NCI-H1048 (cell line): Measurements from ENCODE around the gene SORL1.

Experiments
- DNase-seq: peaks from one replicate; lab custom pipeline; 2025; lab: John Stamatoyannopoulos, UW

The SORL1 gene

DNA sequence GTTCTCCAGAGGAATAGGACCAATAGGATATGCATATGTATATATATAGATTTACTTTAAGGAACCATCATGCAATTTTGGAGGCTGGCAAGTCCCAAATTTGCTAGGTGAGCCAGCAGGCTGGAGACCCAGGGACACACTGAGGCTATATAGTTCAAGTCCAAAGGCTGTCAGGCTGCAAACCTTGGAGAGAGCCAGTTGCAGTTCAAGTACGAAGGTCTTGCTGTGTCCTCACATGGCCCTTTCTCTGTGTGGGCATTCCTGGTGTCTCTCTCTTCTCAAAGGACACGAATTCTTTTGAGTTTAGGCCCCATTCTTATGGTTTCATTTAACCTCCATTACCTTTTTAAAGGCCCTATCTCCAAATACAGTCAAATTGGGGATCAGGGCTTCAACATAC is 135.1 kb downstream of the SORL1 start:
- no peak for DNase-seq

DNA sequence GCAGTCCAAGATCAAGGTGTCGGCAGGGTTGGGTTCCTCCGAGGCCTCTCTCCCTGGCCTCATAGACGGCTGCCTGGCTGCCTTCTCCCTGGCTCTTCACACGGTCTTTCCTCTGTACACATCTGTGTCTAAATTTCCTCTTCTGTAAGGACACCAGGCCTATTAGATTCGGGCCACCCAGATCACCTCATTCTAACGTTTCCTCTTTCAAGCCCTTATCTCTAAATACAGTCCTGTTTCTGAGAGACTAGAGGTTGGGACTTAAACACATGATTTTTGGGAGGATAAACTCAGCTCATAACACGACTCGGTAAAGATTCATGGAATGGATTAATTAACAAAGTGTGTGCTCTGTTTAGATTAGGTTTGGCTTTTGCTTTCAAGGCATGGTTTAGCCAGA is 136.6 kb downstream of the SORL1 start:
- no peak for DNase-seq

DNA sequence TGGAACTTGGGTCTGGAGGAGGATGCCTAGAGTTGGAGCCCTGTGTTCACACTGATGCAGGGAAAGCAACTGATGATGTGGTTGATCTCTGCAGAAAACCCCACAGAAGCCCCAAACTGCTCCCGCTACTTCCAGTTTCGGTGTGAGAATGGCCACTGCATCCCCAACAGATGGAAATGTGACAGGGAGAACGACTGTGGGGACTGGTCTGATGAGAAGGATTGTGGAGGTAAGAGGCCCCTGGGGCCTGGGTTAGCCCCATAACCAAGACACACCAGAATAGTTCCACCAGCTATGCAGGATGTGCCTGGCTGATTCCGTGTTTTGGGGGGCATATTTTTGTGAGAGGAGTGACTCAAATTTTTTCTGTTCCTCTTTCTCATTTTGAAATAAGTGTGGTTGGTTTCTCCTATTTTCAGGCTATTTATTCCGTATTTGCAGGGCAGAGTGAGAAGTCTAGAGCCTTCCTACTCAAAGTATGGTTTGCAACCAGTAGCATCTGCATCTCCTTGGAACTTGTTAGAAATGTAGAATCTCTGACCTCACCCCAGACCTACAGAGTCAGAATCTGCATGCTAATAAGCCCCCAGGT is 137.9 kb downstream of the SORL1 start:
- DNase-seq: no peak

GRCh38 chr11:121590772-121591404 is 138.8 kb downstream of the SORL1 start:
- no peak for DNase-seq

- DNase-seq: peak; percentile 10
Observed at GRCh38 chr11:121591405-121592033, 139.4 kb downstream of the SORL1 start.

DNA sequence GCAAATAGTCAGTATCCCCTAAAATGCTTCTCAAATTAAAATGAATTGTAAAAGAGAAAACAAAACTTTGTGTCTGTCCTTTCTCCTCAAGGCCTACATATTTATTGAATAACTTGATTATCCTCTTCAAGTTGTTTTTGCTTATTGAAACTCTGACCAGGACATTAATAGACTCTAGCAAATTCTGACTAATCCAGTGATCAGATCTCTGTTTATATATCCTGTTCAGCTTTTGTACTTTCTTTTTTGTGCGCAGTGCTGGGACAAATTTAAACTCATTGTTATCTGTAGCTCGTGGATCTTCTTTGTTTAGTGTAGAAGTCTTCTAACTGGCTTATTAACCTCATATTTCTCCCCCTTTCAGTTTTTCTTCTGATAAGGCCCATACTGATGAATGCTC is 140.6 kb downstream of the SORL1 start:
- DNase-seq: no peak

DNA sequence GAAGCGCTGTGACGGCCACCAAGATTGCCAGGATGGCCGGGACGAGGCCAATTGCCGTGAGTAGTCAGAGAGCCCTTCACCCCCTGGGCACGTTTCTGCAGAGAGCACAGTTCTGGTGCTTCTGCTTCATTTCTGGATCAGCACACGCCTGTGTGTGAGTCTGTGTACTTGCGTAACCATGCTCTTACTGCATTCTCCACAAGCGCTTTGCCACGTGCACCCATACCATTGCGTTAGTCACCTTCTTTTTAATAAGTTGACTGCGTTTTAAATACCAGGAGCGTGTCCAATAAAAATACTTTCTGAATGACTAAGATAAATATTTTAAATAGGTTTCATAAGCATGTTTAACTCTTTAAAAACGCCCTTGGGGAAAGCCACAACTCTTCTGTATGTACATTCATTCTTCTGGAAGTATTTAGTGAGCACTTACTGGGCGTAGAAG is 143.6 kb downstream of the SORL1 start:
- peak; percentile 27 for DNase-seq

- no peak for DNase-seq
Observed at GRCh38 chr11:121596195-121597155, 144.4 kb downstream of the SORL1 start.

DNA sequence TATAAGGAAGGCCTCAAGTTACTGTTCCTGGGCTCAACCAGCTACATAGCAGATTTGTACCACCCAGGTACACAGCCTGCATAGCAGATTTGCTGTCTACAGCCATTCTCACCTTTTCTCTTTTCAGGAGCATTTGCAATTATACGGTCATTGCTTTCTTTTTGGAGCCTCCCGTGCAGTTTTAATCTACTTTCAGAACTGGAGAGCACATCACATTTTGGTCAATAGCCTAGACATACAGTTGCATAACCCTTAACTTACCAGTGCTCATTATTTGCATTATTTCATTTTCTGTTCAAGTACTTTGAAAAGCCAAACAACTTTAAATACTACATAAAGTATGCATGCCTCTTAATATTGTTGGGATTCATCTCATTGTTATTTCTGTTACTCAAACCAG is 151.2 kb downstream of the SORL1 start:
- DNase-seq: no peak

DNA sequence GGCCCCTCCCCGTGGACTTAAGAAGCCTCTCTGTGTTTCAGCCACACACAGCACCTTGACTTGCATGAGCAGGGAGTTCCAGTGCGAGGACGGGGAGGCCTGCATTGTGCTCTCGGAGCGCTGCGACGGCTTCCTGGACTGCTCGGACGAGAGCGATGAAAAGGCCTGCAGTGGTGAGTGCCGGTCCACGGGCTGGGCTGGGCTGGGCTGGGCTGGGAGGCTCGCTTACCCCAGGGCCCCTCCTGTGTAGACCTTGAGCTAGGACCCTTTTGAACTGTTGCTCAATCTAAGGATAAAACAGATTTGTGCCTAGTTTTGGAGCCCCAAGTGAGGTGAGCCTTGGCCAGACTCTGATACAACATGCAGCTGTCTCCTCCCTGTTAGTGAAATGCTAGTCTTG is 152.0 kb downstream of the SORL1 start:
- no peak for DNase-seq

DNA sequence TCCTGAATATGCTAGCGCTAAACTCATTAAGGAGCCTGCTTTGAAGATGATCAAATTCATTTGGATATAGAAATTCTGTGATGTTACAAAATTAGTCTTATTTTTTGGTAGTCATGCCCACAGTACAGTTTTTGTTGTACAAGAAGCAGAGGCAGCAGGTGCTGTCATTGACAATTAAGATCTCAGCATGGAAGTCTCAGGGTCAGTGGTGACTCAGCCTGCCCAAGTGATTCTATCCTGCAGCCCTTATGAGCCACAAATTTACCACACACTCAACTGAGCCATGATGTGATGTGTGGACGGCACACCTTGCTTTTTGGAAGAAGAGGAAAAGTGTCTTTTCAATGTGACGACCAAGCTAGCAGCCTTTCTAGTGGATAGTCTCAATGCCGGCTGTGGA is 154.2 kb downstream of the SORL1 start:
- DNase-seq: no peak

- DNase-seq: no peak
Observed at GRCh38 chr11:121607341-121607740, 155.2 kb downstream of the SORL1 start.

GRCh38 chr11:121608545-121609098 is 156.5 kb downstream of the SORL1 start:
- no peak for DNase-seq

DNA sequence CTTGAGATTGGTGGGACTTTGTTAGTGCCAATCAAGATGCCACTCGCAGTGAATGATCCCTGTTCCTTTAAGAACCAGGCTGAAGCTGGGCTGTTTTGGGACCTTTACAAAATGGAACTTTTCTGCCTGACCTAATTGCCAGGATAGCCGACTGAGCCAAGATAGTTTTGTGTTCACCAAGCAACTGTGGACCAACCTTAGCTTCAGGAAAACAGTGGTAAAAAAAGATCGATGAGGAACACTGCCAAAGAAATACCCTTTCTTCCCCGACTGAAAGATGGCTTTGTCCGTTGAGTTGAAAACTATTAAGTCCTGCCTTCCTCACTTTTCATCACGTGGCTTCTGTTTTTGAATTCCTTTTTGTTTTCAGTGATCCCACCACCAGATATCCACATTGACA is 158.6 kb downstream of the SORL1 start:
- no peak for DNase-seq

DNA sequence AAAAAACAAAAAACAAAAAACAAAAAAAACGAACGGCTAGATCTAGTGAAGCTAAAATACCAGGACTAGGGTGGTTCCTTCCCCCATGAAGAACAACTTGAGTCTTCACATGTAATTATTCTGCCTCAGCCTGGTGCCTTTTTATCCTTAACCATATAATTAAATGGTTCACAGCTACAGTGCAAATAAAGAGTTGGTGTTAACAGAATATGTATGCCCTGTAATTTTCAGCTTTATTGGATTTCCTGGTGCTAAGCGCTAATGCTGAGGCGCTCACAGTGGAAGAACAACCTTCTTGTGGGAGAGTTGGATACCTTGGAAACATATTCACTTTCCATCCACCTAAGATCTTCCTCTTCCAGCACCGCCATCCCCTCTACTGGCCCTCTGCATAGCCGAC is 159.1 kb downstream of the SORL1 start:
- DNase-seq: no peak

DNA sequence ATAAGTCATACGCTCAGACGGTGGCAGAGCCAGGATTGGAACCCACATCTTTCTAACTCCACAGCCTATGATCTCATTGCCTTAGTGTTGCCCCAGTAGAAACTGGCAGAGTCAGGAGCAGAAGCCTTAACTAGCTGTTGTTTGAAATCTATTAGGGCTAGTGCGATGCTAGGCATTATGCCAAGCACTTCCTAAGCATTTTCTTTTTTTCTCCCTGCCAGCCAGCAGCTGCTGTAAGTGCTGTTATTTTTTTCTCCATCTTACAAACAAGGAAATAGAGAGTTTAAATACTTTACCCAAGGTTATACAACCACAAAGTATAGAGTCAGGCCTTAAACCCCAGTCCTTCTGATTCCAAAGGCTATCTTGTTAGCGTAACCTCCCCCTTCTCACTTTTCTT is 161.6 kb downstream of the SORL1 start:
- no peak for DNase-seq

GRCh38 chr11:121614636-121615240 is 162.6 kb downstream of the SORL1 start:
- no peak for DNase-seq

DNA sequence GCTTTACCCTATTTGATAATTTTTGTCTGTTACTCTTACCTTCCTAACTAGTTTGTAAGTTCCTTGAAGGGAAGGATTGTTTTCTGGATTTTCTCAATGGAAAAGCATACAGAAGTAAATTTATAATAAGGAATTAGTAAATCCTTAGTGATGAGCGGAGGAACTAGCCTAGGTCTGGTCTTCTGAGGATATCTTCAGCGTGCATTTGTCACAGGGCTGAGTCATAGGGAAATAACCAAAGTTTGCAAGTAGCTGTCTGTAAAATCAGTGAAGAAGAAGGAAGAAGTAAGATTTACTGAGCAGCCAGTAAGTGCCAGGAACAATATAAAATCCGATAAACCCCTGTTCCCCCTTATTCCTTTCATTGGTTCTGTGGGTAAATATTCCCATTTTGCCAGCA is 163.4 kb downstream of the SORL1 start:
- DNase-seq: no peak

GRCh38 chr11:121618516-121618915 is 166.4 kb downstream of the SORL1 start:
- no peak for DNase-seq

GRCh38 chr11:121625777-121626506 is 173.8 kb downstream of the SORL1 start:
- no peak for DNase-seq

GRCh38 chr11:121626507-121626875 is 174.4 kb downstream of the SORL1 start:
- no peak for DNase-seq
